ENCODE measurements around the gene CYTH3.

DNA sequence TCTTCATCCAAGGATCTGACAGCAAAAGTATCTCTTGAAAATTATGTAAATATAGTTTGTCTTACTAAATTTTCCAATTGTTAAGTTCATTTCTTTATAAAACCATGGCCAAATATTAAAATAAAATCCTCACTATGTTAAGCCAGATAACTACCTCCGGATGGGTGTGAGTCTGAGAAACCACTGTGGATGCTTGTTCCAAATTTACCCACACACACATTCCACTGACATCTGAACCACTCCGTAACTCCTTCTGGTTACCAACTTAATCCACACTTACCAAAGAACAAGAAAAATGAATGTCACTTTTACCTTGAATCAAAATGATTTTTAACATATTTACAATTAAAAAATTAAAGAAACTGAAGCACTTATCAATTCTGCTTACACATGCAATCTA lies 19.7 kb downstream of the CYTH3 start:
- TF ChIP-seq, protein P1, sequence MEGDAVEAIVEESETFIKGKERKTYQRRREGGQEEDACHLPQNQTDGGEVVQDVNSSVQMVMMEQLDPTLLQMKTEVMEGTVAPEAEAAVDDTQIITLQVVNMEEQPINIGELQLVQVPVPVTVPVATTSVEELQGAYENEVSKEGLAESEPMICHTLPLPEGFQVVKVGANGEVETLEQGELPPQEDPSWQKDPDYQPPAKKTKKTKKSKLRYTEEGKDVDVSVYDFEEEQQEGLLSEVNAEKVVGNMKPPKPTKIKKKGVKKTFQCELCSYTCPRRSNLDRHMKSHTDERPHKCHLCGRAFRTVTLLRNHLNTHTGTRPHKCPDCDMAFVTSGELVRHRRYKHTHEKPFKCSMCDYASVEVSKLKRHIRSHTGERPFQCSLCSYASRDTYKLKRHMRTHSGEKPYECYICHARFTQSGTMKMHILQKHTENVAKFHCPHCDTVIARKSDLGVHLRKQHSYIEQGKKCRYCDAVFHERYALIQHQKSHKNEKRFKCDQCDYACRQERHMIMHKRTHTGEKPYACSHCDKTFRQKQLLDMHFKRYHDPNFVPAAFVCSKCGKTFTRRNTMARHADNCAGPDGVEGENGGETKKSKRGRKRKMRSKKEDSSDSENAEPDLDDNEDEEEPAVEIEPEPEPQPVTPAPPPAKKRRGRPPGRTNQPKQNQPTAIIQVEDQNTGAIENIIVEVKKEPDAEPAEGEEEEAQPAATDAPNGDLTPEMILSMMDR (optimal IDR thresholded peaks at IDR 0.05 in 1 of 3, IDR thresholded peaks at IDR 0.05 in 1 of 3, conservative IDR thresholded peaks at IDR 0.05 in 1 of 3; ENCODE audit: extremely low read depth in 1 of 3, insufficient read depth in 2 of 3, low read length in 3 of 3) = no peak
- TF ChIP-seq EZH2 (IDR thresholded peaks at IDR 0.05; ENCODE audit: low read length) = no peak
